HG03159 (cell line): Measurements from ENCODE around the gene HIVEP3.

ENCODE experiments used
- ATAC-seq: cut with Tn5 transposase; IDR thresholded peaks from one replicate; pipeline ENCODE4 v1.9.1; 2021; ENCODE audit warnings: mild to moderate bottlenecking, moderate library complexity; ENCODE audit not compliant: unreplicated experiment

Gene HIVEP3

GRCh38 chr1:41528106-41528505 lies 390.6 kb downstream of the HIVEP3 start:
- no peak for ATAC-seq

- ATAC-seq, result no peak
Observed at GRCh38 chr1:41526956-41527561, 391.7 kb downstream of the HIVEP3 start.

- no peak for ATAC-seq
Observed at GRCh38 chr1:41525891-41526587, 392.7 kb downstream of the HIVEP3 start.

DNA sequence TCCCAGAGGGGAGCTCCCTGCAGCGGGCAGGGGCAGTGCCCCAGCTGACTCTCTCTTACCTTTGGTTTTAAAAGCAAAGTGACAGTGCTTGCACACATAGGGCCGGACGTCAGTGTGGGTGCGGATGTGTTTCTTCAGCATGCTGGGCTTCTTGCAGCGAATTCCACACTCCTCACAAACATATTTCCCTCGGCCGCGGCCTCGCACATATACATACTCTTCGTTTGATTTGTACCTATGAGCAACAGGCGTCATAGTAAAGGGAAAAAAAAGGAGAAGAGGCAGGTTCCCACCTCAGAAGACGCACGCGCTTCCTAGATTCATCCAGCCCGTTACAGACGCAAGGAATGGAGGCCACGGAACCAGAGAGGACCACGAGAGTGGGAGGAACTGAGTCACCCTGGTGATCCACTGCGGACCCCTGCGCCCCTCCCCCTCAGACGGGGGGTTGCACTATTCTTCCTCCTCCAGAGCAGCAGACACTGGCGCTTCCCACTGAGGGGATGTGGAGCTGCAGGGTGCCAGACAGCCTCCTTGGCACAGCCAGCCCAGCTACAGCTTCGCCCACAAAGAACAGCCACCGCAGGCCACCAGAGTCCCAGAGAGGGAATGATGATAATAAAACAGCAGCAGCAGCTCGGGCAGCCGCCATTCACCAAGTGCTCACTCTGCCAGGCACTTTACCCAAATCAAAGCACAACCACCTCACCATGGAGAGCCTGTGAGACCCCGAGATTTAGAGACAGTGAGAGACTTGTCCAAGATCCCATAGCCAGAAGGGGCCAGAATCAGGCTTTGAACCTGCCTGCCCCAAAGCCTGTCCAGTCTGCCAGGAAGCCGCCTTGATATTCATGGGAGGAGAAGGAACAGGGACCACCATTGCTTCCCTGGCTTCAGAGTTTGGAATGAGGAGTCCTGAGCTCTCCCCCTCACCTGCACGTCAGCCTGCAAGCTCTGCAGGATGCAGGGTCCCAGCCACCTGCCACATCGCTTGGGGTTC lies 393.7 kb downstream of the HIVEP3 start:
- no peak for ATAC-seq

DNA sequence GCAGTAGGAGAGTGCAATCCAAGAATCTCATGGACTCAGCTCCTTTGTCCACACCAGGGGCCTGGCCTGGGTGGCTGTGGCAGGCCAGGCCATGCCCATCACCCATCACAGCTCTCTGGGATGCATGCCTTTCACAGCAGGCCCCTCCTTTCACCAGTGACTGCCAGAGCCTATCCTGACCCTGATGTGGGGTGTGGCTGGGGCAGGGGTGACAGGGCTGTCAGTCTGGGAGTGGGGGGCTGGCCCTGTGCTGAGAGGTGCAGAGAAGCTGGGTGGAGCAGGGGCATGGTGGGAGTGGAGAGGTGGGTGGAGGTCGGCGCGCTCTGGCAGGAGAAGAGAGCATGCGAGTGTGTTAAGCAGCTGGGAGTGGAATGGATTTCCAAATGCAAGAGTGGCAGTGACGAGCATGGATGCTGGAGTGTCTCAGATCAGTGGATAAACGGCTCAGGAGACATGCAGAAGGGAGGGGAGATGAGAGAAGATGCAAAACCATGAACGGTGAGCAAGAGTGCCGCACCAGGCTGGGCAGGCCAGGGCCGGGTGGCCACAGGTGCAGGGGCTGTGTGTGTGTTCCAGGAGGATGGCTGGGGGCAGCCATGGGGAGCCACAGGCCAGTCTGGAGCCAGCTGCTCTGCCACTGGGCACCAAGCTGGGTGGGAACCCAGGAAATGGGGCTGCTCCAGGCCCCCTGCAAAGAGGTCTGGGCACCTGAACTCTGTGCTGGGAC lies 394.6 kb downstream of the HIVEP3 start:
- no peak for ATAC-seq

DNA sequence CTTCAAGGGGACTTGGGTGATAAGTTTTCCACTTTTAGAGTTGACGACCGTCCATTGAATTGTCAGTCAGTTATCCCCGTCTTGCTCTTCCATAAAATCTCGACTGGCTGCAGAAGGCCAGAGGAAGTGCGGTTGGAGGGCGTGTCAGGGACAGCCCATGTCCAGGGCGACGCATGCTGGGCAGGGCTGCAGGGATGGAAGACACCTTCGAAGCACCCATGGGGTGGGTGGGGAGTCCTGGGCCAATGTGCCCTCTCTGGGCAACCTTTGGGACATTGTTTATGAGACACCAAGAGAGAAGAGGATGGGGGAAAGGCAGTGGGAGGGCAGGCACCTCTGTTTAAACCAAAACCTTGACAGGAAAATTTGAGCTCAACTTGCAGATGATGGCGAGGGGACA lies 395.7 kb downstream of the HIVEP3 start:
- ATAC-seq, result no peak

DNA sequence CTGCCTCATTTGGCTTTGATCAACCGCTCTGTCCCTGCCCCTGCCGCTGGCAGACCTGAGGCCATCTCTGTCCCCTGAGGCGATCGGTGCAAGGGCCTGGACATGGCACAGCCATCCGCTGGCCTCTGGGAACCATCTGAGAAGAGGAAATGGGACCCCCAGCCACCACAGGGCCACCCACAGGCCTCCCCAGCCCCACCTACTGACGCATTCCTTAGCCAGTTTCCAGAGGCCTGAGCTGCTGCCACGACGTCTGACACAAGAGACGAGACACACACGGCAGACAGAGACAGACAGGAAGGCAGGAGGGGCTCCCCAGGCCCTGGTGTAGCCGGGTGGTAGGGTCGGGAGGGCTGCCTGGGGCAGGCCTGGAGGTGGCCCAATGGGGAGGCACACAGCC lies 397.0 kb downstream of the HIVEP3 start:
- no peak for ATAC-seq

DNA sequence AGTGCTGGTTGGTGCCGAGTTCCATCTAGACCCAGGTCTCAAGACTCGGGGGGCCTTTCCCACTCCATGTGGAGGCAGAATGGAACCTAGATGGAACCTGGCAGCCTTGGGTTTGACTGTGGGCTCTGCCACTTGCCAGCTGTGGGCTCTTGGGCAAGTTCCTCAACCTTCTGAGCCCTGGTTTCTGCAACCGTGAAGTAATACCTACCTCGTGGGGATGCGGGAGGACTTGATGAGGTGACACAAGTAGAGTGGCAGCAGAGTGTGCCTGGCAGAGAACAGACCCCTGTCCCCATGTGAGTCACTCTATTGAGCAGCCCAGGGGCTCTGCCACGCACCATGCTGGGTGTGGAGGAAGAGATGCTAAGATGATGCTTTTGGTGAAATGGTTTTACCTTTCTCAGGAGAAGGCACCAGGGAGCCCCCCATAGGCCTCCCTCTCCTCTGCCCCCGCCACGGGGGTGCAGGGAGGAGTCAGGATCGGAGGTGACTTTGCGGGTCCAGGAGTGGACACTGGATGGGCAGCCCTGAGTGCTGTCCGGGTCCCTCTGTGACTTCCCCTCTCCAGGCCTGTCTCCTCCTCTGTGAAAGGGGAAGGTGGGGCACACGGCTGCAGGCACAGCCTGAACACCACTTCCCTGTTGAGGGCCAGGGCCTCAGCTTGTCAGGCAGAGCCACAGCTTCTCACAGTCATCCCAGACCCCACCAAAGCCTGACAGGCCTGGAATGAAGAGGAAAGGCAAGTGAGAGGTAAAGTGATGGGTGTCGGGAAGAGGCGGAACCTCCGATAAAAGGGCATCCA lies 397.6 kb downstream of the HIVEP3 start:
- no peak for ATAC-seq

DNA sequence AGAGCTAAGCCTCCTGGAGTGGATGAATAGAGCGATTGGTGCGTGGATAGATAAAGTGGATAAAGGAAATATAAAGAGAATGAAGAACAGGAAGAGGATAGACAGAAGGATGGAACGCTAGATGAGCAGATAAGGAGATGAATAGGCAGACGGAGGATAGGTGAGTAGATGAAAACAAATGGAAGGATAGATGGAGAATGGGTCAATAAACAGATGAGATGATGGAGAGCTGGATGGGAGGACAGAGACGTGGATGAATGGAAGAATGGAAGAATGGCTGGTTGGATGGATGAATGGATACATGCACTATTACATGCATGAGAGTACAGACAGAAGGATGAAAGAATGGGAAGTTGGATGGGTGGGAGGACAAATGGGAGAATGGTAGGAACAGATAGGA lies 399.1 kb downstream of the HIVEP3 start:
- ATAC-seq, result no peak

- no peak for ATAC-seq
Observed at GRCh38 chr1:41518471-41518870, 400.3 kb downstream of the HIVEP3 start.

- ATAC-seq, result no peak
Observed at GRCh38 chr1:41517062-41517438, 401.7 kb downstream of the HIVEP3 start.

- ATAC-seq, result peak; percentile 74
Observed at GRCh38 chr1:41516168-41517061, 402.3 kb downstream of the HIVEP3 start.

- ATAC-seq, result no peak
Observed at GRCh38 chr1:41515778-41516167, 402.9 kb downstream of the HIVEP3 start.

- no peak for ATAC-seq
Observed at GRCh38 chr1:41515131-41515678, 403.5 kb downstream of the HIVEP3 start.

- ATAC-seq, result no peak
Observed at GRCh38 chr1:41514381-41514780, 404.3 kb downstream of the HIVEP3 start.

DNA sequence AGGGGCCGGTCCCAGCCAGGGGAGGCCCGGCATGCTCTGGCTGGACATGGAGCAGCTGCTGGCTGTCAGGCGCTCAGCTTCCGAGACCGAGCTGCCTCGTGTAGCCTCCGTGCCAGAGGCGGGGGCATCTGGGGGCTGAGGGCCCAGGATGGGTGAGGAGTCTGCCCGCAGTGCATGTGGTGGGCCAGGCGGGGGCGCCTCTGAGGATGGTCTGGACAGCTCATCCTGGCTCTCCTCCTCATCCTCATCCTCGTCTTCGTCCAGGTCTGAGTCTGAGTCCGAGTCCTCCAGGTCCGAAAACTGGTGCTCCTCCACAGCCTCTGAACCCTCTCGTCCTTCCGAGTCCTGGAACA lies 405.4 kb downstream of the HIVEP3 start:
- no peak for ATAC-seq

DNA sequence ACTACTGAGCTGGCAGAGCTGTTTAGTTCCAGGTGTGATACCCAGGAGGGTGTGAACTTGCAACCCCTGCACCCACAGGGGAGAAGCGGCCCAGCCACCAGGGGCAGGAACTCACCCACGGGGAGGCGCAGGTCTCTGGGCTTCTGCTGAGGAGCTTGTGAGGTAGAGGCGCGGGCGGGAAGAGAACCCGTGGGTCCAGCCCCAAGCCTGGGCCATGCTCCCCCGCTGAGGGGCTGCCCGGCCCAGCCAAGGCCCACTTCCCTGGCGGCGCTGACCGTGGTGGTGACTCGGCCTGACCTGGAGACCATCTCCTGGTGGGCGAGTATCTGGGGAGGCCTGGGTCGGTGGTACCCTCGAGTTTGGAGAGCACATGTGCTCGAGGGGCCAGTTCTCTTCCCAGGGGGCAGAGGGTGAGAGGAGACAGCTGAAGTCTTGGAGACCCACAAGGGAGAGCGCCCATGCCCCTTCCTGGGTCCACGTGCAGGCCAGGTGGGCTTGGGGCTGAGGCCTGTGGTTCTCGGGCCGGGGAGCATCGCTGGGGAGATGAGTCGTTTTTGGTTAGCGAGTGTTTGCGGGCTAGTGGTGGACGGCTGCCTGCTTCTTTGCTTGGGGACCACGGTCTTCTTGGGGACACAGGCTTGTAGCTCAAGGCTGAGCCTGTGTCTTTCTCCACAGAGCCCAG lies 405.9 kb downstream of the HIVEP3 start:
- no peak for ATAC-seq

DNA sequence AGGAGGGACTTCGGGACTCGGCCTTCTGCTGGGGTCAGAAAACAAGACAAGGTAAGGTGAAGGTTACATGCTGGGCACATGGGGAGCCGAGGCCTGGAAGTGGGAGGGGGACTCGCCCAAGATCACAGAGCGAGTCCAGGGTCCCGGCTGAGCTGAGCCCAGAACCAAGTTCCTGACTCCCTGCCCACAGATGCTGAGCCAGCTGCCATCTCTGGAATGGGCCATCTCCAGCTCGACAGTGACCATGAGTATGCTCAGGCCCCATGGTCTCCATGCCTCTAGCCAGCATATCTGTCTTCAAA lies 407.5 kb downstream of the HIVEP3 start:
- no peak for ATAC-seq
